NCI-H1436 treated with DMSO at 0.1 percent for 48 hours (cell line): ENCODE results near the gene BBX.

Source experiments
- DNase-seq: peaks from one replicate; lab custom pipeline; 2025; lab: John Stamatoyannopoulos, UW

BBX gene

GRCh38 chr3:107522510-107523288 lies at the start of gene BBX:
TSS of gene BBX (plus strand) at chr3:107522962. CDS start at chr3:107710461, 187,499 bp downstream.
- peak; percentile 96 for DNase-seq

GRCh38 chr3:107476462-107476861 lies 46.3 kb upstream of the BBX start:
- DNase-seq, result no peak

- no peak for DNase-seq
Observed at GRCh38 chr3:107487490-107487889, 35.3 kb upstream of the BBX start.

- DNase-seq, result no peak
Observed at GRCh38 chr3:107488942-107489341, 33.8 kb upstream of the BBX start.

- DNase-seq, result no peak
Observed at GRCh38 chr3:107493134-107493533, 29.6 kb upstream of the BBX start.

- no peak for DNase-seq
Observed at GRCh38 chr3:107496855-107497254, 25.9 kb upstream of the BBX start.

- no peak for DNase-seq
Observed at GRCh38 chr3:107498646-107499045, 24.1 kb upstream of the BBX start.

- DNase-seq, result no peak
Observed at GRCh38 chr3:107506458-107506857, 16.3 kb upstream of the BBX start.

- DNase-seq, result no peak
Observed at GRCh38 chr3:107508331-107508730, 14.4 kb upstream of the BBX start.

- no peak for DNase-seq
Observed at GRCh38 chr3:107512108-107512507, 10.7 kb upstream of the BBX start.

- DNase-seq, result no peak
Observed at GRCh38 chr3:107514453-107514852, 8.3 kb upstream of the BBX start.

GRCh38 chr3:107516475-107516874 lies 6.3 kb upstream of the BBX start:
- no peak for DNase-seq

- DNase-seq, result no peak
Observed at GRCh38 chr3:107520535-107520934, 2.2 kb upstream of the BBX start.

- no peak for DNase-seq
Observed at GRCh38 chr3:107521469-107522059, 1.2 kb upstream of the BBX start.

- DNase-seq, result no peak
Observed at GRCh38 chr3:107523289-107523538, 452 bp downstream of the BBX start.

- no peak for DNase-seq
Observed at GRCh38 chr3:107523539-107524325, 970 bp downstream of the BBX start.

GRCh38 chr3:107524326-107524840 lies 1.6 kb downstream of the BBX start:
- DNase-seq, result no peak

- no peak for DNase-seq
Observed at GRCh38 chr3:107524841-107525643, 2.3 kb downstream of the BBX start.

- no peak for DNase-seq
Observed at GRCh38 chr3:107525644-107526305, 3.0 kb downstream of the BBX start.

GRCh38 chr3:107531917-107532469 lies 9.2 kb downstream of the BBX start:
- no peak for DNase-seq

GRCh38 chr3:107540857-107541256 lies 18.1 kb downstream of the BBX start:
- no peak for DNase-seq
